OCI-M1 (cell line): ENCODE data around the gene FCAMR.
"Not testable (repeated sequence)": the region's sequence is repeated elsewhere in the genome, so short reads cannot be mapped to it uniquely, and the experiment has no call there.

Source experiments
- DNase-seq: peaks from one replicate; lab custom pipeline; 2025; lab: John Stamatoyannopoulos, UW

The FCAMR gene

GRCh38 chr1:206933333-206933945 is 36.8 kb downstream of the FCAMR start:
- DNase-seq, result peak; percentile 62

- DNase-seq, result no peak
Observed at GRCh38 chr1:206932177-206932576, 38.1 kb downstream of the FCAMR start.

- no peak for DNase-seq
Observed at GRCh38 chr1:206931709-206932108, 38.6 kb downstream of the FCAMR start.

- no peak for DNase-seq
Observed at GRCh38 chr1:206930210-206930798, 40.0 kb downstream of the FCAMR start.

- no peak for DNase-seq
Observed at GRCh38 chr1:206929524-206929923, 40.7 kb downstream of the FCAMR start.

GRCh38 chr1:206926286-206926685 is 44.0 kb downstream of the FCAMR start:
- no peak for DNase-seq

- DNase-seq, result peak; percentile 75
Observed at GRCh38 chr1:206925106-206925736, 45.0 kb downstream of the FCAMR start.

- no peak for DNase-seq
Observed at GRCh38 chr1:206924592-206925105, 45.6 kb downstream of the FCAMR start.

- not testable (repeated sequence) for DNase-seq
Observed at GRCh38 chr1:206923961-206924557, 46.2 kb downstream of the FCAMR start.

GRCh38 chr1:206923009-206923960 is 47.0 kb downstream of the FCAMR start:
- no peak for DNase-seq

GRCh38 chr1:206922524-206922923 is 47.7 kb downstream of the FCAMR start:
- DNase-seq, result no peak

- no peak for DNase-seq
Observed at GRCh38 chr1:206921772-206922265, 48.4 kb downstream of the FCAMR start, which contains the start of gene FCMR. Gene FCMR, minus strand, starts transcription at chr1:206921941. Its CDS starts 87 bp downstream, at chr1:206921854.

GRCh38 chr1:206918076-206918475 is 52.2 kb downstream of the FCAMR start:
- no peak for DNase-seq

- no peak for DNase-seq
Observed at GRCh38 chr1:206916000-206916709, 54.1 kb downstream of the FCAMR start.

GRCh38 chr1:206915030-206915735 is 55.1 kb downstream of the FCAMR start:
- no peak for DNase-seq

- no peak for DNase-seq
Observed at GRCh38 chr1:206913766-206914537, 56.3 kb downstream of the FCAMR start.

- DNase-seq, result peak; percentile 93
Observed at GRCh38 chr1:206912445-206913095, 57.7 kb downstream of the FCAMR start.

GRCh38 chr1:206911064-206911663 is 59.1 kb downstream of the FCAMR start:
- DNase-seq, result peak; percentile 78
